CD4-positive, alpha-beta T cell treated with Interleukin-4 for 1 hour (primary cell): ENCODE data around the gene S100A7A.

ENCODE experiments used
- DNase-seq, 2 donors: peaks; one replicate each; pipeline ENCODE4 v3.0.0-alpha.2; 2020 to 2022

Gene S100A7A

GRCh38 chr1:153415850-153416570 is at the start of gene S100A7A:
TSS of gene S100A7A (plus strand) at chr1:153416520. CDS start at chr1:153418083, 1,563 bp downstream.
- DNase-seq: no peak

GRCh38 chr1:153367090-153367489 is 49.2 kb upstream of the S100A7A start:
- DNase-seq: no peak

DNA sequence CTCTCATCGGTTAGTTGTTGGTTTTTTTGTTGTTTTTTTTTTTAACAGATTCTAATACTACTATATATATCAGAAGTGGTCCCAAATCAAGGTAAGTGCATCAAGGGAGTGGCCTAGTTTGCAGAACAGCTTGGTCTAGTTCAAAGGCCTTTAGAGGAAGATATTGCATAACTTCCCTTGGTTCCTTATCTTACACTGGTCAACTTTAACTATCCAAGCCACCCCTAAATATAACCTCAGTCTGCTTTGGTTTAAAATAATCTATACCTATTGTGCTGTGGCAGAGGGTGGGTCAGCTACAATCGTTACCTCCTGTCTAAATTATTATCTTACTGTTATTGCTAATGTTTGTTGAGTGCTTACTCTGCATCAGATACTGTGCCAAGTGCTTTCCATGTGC is 47.8 kb upstream of the S100A7A start:
- DNase-seq: no peak

GRCh38 chr1:153370146-153370545 is 46.2 kb upstream of the S100A7A start:
- DNase-seq: no peak

- DNase-seq: no peak
These were observed 45.1 kb upstream of the S100A7A start for GRCh38 chr1:153371231-153371630.

GRCh38 chr1:153372571-153372970 is 43.7 kb upstream of the S100A7A start:
- DNase-seq: no peak

DNA sequence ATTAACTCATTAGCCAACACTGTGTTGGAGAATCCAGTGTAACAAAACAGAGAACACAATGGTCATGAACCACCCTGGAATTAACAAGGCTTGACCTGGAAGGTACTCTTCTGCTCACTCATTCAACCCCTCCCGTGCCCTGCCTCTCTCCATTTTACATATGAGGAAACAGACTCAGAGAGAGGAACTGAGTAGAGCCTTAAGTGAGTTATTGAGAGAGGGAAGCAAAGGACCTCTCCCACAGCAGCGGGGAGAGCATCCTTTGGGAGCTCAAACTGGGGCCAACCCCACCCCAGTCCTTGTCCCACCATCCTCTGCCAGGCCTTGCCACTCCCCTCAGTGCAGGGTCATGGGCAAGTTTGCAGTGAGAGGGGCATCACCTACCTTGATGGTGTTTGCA is 42.2 kb upstream of the S100A7A start:
- no peak for DNase-seq

- DNase-seq: no peak
These were observed 40.8 kb upstream of the S100A7A start, which contains the start of gene S100A12 for GRCh38 chr1:153375511-153375910. TSS of gene S100A12 (minus strand) at chr1:153375621. CDS start at chr1:153374592, 1,029 bp downstream.

DNA sequence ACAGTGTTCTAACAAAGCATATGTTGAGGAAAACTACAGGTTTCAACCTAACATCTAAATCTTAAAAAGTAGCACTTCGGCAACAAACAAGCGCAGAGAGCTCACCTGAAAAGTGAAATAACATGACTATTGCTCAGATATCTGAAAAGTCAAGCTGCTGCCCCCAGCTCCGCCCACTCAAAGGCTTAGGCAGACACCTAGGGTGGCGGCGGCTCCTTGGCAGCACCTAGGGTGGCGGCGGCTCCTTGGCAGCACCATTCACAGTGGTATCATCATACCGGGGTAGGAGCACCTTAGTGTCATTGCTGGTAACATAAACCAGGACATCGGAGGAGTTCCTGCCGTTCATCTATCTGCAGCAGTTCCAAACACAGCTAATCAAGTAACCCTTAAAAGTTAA is 36.7 kb upstream of the S100A7A start:
- DNase-seq: no peak

- DNase-seq: no peak
These were observed 35.6 kb upstream of the S100A7A start for GRCh38 chr1:153380711-153381110.

- no peak for DNase-seq
These were observed 31.3 kb upstream of the S100A7A start for GRCh38 chr1:153384958-153385580.

- DNase-seq: peak in 1 of 2 donors; percentile 52
These were observed 29.8 kb upstream of the S100A7A start for GRCh38 chr1:153386500-153386901.

GRCh38 chr1:153387001-153387400 is 29.3 kb upstream of the S100A7A start:
- DNase-seq: no peak

- DNase-seq: no peak
These were observed 28.5 kb upstream of the S100A7A start for GRCh38 chr1:153387785-153388184.

GRCh38 chr1:153389401-153389800 is 26.9 kb upstream of the S100A7A start:
- DNase-seq: no peak

DNA sequence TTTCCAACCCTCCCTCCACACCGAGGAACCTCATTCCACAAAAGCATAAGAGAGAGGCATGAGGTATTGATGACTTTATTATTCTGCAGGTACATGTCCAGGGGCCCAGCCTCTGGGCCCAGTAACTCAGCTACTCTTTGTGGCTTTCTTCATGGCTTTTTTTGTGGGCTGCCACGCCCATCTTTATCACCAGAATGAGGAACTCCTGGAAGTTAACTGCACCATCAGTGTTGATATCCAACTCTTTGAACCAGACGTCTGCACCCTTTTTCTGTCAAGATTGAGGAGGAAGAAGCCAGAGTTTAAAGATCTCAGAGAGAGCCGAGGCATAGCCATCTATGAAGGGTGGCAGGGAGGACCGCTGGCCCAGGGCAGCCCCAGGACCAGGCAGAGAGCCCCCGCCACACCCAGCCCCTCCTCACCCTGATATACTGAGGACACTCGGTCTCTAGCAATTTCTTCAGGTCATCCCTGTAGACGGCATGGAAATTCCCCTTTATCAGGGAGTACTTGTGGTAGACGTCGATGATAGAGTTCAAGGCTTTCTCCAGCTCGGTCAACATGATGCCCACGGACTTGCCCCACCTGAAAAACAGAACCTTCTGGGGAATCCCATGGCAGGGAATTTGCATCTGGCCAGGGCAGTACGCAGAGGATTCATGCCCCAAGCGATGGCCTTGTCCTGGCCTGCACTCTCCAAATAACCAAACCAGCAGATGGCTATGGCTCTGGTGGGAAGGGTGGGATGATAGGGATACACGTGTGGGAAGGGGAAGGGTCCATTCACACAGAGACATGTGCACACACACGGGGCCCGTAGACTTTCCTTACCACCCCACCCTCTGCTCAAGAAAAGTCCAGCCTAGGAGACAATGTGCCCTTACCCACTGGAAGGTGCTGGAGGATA is 26.1 kb upstream of the S100A7A start:
- no peak for DNase-seq

GRCh38 chr1:153390938-153391710 is 25.2 kb upstream of the S100A7A start, which contains the start of gene S100A8:
TSS of gene S100A8 (minus strand) at chr1:153391073. CDS start at chr1:153390535, 538 bp downstream.
- peak; percentile 3 to 53 for DNase-seq

- no peak for DNase-seq
These were observed 24.1 kb upstream of the S100A7A start for GRCh38 chr1:153392258-153392657.

DNA sequence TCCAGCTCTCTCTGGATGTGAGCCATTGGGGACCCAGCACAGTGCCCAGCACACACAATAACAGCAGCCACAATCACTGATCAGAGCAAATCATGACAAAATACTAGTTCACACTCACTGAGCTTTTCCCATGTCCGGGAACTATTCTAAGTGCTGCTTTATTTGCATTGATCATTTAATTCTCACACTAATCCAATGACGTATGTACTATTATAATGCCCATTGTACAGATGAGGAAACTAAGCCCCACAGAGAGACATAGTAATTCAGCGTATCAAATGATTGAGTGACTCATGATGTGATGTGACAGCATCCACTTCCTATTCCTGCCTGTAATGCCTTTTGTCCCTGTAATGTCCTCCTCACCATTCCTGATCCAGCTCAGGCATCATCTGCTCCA is 23.5 kb upstream of the S100A7A start:
- DNase-seq: no peak

- no peak for DNase-seq
These were observed 22.4 kb upstream of the S100A7A start for GRCh38 chr1:153393926-153394325.

DNA sequence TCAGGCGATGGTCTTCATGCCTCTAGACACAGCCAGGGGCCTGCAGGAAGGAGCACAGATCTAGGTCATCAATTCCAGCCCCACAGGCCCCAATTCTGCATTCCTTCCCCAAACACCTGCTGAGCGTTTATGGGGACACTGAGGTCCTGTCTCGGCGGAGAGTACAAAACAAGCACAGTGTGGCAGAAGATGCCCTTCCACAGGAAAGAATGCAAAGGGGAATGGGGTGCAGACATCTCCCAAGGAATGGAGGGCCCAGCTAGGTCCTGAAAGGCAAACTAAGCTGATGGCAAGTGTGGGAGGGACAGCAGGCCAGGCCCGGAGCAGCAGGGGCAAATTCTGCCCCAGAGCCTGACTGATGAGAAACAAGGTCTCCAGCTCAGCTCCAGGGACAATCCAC is 21.9 kb upstream of the S100A7A start:
- no peak for DNase-seq

GRCh38 chr1:153395136-153395685 is 21.1 kb upstream of the S100A7A start:
- no peak for DNase-seq
